Bone marrow (tissue), 2 donors: Measurements from ENCODE around the gene PPP1R7.
A peak's percentile ranks its signal among the peaks of the same experiment; 100 is the strongest.

Source experiments
- DNase-seq, 2 donors: peaks; one replicate each; lab custom pipeline; 2025; lab: John Stamatoyannopoulos, UW

The PPP1R7 gene

DNA sequence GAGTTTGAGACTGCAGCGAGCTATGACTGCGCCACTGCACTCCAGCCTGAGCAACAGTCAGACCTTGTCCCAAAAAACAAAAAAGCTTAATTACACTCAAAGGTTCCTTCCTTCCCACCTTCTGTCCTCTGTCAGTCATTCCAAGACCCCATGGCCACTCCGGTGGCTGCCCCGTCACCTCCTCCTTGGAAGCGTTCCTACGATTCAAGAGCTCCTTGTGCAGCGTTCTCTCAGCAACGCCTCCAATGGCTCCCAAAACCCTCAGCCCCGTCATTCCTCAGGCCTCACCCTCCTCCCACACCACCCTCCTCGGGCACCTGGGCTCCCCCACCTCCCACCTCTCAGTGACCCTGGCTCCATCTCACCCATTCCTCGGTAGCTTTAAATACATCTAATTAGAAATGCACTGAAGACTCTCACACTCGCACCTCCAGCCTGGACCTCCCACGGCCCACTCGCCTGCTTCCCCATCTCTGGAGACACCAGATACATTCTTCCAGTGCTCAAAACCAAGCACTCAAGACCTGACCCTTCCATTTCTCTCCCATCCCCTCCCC, 9.0 kb upstream of the PPP1R7 start:
- no peak for DNase-seq

DNA sequence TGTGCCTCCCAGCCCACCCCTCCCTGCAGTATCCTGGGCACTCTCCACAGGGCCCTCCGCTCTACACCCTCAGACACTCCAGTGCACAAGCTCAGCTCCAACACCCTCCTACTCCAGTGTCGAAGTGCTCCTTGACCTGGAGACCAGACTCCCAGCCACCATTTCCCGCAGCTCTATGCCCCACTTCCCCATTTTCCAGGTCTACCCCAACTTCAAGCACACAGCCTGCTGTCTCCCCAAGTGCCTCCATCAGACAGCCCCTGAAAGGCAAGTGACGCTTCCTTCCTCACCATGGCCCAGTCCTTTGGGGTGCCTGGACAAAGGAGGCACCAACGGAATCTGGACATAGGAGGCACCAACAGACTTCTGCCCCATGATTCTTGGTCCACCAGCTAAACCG, 8.2 kb upstream of the PPP1R7 start:
- DNase-seq: no peak

DNA sequence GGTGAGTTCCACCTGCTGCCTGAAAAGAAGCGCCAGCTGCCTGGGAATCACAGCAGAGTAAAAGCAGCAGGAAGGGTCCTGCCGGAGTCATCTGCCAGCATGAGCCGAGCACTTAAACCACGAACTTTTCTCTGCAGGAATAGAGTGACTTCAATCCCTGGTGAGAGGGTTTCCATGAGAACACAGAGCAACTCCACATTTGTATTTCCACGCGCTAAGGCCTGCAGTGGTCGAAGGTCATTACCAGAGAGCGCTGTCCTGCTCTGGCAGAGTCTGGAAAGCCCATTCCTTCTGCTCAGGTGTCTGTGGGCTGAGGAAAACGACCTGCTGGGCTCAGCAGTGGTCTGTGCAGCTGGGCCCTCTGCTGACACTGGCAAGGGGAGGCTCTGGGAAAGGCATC, 7.7 kb upstream of the PPP1R7 start:
- DNase-seq: no peak

DNA sequence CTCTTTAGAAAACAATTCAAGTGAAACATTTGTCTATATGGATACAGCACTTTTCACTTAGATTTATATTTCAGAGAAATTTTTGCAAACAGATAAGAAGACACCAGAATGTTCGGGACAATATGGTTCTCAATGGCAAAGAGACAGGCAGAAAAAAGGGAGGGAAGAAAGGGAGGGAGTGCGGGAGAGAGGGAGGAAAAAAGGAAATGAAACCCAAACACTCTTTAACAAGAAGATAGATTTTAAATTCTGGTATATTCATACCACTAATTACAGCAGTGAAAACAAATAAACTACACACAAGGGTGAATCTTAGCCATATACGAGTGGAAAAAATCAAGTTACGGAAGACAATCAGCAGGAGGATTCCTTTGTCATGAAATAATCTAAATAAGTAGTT, 4.0 kb upstream of the PPP1R7 start:
- DNase-seq: no peak

DNA sequence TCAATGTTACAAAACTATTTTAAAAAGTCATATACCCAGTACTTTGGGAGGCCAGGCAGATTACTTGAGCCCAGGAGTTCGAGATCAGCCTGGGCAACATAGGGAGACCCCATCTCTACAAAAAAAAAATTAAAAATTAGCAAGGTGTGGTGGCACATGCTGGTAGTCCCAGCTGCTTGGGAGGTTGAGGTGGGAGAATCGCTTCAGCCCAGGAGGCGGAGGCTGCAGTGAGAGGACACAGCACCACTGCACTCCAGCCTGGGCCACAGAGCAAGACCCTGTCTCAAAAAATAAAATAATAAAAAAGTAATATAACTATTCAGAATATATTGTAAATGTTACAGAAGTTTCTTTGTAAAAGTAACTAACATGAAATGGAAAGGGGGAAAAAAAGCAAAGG, 2.9 kb upstream of the PPP1R7 start:
- DNase-seq: no peak

DNA sequence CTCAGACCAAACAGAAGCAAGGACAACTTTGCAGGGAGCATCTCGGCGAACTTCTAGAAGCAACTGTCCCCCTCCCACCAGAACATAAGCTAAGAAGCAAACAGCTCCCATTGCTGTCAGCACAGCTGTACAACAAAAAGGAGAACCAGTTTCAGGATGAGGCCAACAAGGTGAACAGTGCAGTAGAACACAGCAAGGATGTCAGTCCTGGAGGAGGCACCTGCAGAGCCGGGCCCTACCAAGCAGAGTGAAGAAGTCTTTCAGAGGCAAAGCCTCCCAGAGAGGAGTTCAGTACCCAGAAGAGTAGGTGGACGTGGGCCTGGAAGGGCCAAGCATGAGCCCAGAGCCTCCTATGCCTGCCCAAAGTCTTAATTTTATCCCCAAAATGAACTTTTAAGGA, 2.0 kb upstream of the PPP1R7 start:
- DNase-seq: no peak

DNA sequence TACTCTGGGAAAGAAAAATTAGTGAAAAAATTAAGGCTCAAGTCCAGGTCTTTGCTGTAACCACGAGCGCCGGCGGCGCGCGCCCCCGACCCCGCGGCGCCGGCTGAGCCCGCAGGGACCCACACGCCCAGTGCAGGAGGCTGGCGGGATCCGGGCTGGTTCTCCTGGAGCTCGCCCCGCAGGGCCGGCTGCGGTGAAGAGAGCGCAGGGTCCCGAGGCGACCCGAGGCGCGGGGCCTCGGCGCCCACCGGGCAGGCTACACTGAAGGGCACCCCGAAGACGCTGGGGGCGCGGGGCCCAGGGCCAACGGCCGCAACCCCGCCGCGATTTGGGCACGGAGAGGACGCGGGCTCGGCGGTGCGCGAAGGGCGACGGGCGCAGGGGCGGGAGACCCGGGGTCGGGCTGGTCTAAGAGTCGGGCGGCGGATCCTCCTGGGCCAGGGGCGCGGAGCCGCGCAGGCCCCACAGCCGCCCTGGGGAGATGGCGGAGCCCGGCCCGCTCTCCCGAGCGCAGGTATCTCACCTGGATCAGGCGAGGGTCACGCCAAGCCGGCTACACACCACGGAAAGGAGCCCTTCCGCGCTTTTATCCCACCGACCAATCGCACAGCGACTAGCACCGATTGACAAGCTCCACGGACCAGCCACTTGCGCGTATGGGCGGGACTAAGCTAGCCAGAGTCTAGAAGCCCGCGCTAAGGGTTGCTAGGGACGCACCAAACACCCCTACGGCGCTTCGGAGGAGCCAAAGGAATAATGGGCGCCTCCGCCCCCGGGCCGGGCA, 1.2 kb upstream of the PPP1R7 start, which contains the start of gene PASK:
Gene PASK (minus strand): TSS at position 582 of the 784 bp plus-strand sequence. CDS start 6,440 bp downstream, outside the sequence.
- peak; percentile 61 to 85 for DNase-seq

DNA sequence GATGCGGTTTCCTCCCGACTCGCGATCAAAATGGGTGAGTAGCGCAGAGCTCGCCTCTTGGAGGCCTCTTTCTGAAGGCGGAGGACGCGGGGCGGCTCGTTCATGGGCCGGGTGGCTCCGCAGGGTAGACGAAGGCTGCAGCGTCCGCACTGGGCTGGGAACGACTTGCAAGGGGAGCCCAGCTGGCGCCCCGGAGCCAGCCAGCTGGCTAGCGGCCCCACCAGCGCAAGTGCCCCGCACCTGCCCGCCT, 667 bp upstream of the PPP1R7 start:
- DNase-seq: no peak

DNA sequence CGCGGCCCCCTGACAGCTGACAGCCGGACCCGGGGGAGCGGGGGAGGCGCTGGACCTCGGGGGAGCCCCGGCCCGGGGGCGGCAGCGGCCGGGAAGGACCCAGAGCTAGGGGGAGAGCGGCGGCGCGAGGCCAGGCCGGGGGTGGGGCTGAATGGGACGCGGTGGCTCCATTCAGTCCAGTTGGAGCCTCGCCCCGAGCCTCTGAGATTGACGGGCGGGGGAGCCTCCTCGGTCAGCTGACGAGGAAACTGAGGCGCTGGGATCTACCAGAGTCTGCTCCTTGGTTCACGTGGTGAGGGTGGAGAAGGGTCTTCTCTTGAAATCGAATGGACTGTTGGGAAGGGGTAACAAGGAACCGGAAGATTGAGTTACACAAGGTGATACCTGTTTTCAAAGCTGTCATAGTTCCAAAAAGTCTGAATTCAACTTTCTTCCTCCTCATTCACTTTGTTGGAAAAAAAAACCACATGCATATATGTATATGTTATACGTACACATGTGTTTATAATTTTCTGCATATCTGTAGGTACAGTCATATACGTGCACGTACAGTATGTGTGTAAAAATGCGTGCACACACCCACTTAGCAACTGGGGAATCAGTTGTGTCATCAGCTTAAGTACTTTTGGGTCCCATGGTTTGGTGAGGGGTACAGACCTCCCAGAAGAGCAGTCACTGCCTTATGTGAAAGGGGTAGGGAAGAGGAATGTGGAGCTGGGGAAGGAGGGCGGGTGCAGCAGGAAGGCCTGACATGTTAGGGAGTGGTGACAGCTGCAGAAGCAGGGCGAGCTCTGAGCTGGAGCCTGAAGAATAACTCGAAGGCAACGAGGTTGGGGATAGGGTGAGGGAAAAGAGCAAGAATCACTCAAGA, 628 bp downstream of the PPP1R7 start:
- DNase-seq: no peak

DNA sequence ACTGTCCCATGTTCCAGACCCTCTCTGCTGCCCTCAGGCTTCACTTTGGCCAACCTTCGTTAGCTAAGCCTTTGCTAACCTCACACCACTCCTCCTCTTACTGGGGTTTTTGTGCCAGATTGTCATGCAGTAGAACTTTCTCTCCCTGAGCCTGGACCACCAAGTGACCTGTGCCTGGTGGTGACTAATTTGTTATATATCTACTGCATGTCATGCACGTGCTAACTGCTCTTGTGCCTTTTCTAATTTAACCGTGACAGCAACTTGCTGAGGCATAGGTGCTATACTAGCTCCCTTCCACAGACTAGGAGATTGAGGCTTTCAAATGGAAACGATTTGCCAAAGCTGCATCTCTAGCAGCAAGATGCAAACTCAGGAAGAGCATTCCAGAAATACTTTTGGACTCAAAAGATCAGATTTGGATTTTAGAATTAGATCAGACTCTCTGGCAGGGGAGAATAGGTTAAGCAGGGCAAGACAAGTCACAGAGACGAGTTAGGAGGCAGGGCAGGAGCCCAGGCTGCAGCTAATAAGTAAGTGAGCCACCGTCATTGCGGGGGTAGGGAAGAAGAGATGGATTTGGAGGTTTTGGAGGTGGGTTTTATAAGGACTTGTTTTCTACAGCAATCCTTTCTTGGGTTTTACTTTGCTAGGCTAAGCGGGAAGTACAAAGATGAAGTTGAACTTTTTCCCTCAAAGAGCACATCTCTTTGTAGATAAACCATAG, 1.8 kb downstream of the PPP1R7 start:
- DNase-seq: no peak

DNA sequence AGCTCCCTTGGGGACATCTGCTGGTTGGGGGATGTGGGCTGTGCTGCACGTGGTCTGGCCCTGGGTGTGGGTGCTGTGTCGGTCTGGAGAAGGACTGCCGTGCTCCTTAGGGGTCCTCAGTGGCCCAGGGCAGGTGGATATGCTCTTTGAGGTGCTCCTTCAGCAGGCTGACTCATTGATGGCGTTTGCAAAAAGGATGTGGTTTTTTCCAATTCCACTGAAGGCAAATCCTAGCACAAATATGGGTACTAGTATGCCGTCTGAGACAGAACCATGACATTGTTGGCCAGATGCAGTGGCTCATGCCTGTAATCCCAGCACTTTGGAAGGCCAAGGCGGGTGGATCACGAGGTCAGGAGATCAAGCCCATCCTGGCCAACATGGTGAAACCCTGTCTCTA, 3.3 kb downstream of the PPP1R7 start:
- no peak for DNase-seq

DNA sequence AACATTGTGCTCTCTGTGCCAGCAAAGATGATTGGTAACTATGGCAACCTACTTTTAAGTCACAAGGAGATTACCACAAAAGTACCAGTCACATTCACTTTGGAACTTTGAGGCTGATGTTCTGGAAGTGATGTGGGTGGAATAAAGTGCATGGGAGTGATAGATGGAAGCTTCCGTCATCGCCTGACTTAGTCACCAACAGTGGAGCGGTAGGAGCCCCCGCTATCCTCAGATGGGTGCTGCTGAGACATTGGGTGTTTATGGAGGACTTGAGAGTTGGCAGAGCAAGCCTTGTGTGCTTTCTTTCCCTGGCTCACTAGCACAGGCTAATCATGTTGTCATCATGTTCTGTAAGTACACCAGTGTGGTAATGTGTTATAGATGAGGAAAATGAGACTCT, 4.6 kb downstream of the PPP1R7 start:
- no peak for DNase-seq

DNA sequence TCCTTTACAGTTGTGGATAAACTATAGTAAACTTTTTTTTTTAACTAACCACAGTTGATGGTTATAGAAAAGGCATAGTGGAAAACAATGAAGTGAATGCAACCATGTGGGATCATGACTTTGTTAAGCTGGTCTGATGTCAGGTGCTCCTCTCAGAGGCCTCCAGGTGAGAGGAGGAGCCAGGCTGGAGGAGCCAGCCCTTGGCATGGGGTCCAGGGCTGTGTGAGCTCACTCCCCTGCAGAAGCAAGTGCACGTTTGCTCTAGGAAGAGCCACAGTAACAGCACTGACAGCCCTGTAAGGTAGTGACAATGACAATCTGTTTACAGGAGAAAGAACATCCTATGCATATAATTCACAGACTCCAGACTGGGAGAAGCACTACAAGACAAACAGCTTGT, 5.7 kb downstream of the PPP1R7 start:
- no peak for DNase-seq

DNA sequence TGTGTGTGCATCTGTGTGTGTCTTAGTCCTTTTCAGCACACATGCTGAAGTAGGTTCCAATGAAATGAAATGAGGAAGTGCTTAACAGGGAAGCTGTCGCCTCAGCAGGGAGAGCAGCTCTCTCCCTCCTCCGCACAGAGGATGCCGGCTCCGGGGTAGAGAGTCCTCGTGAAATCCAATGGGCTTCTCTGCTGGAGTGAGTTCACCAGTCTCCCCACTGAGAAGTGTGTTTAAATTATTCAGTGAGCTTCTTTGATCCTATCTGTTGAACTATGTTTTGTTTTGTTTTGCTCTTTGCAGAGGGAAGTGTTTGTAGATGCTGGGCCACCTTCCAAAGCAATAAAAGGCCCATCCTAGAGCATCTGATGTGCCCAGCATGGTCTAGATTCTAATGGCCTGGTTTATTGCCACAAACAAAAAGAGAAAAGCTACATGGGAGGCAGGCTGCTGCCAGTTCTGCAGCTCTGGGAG, 6.7 kb downstream of the PPP1R7 start:
- DNase-seq: peak in 1 of 2 donors; percentile 22

DNA sequence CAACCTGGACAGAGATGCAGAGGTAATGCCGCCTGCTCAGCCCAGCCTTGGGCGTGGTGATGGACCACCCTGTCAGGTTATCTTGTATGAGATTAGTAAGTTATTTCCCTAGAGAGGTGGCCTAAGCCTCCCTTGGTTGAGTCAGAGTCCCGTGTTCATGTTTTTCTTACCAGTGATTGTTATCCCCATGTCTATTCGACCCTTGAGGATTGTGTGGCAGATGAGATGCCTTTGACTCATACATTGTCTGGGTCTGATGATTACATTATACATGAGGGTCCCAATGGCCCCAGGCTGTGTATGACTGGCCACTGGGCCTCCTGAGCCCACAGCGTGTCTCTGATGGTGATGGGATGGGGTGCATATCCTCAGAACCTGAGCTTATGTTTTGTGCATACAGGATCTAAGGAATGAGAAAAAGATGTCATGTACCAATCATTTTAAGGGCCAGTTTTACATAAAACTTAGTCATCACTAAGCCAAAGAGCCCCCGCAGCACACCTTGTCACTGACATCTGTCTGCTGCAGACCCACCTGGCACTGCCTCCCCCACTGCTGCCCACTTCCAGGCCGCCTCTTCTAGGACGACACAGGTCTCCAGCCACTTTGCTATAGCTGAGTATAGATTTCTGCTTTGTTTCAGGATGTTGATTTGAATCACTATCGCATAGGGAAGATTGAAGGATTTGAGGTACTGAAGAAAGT, 7.7 kb downstream of the PPP1R7 start:
- DNase-seq: no peak

DNA sequence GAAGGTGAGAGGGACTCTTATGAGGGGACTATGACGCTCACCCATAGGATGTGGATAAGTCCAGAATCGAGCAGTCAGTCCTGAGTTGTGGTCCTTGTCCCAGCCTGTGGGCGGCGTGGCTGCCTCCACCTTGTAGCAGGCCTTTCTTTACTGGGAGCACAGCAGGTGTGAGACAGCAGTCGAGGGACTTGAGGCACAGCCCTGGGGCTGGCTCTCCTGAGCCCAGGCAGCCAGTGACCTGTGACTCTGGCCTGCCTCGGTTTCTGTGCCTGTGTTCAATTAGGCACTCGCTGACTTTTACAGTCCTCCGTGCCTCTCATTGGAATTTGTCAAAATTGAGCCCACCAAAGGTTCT, 8.3 kb downstream of the PPP1R7 start:
- DNase-seq: no peak

DNA sequence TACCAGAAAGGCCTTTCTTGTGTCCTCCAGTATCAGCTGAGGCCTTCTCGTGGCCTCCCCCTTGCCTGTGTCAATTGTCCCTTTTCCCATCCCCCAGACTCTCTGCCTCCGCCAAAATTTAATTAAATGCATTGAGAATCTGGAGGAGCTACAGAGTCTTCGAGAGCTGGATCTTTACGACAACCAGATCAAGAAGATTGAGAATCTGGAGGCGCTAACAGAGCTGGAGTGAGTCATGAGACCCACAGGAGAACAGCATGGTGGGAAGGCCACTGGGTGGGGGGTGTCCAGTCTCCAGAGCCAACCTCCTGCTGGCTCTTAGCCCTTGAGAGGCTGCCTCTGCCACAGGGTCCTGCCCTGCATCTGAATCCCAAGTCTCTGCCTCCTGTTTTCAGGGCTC, 8.8 kb downstream of the PPP1R7 start:
- no peak for DNase-seq

DNA sequence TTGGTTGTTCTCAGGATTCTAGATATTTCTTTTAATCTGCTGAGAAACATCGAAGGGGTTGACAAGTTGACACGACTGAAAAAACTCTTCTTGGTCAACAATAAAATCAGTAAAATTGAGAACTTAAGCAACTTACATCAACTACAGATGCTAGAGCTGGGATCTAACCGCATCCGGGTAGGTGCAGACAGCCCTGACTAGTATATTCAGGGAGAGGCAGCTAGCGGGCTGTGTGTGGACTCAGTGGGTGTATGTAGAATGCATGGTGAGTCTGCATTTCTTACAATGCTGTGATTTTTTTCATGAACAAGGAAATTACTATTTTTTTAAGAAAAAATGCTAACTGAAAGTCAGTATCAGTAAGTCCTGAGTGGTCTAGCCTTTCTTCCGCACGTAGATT, 10.1 kb downstream of the PPP1R7 start:
- no peak for DNase-seq

DNA sequence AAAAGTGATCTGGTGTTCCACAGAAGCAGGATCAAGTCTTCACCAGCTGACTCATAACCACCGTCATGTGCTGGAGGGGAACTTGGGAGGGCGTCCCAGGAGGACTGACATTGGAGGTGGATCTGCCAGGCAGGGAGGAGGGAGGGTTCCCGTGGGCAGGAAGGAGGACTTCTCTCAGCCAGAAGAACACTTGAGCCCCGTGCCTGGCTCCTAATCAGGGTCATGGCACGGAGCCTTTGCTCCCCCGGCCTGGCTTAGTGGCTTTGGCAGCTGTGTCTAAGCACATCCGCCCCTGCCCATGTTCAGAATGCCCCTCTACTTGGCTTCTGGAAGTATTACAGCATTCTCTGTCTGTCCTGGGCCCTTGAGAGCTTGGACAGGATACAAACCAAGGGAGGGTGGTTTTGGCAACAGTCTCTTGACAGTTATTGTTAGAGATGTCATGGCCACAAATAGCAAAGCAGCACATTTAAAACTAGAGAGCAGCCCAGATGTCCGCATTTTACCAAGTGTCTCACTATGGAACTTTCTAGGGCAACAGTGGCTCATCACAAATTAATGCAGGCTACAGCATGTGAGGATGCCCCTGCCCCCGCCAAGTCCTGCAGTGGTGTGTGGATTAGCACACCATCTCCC, 11.5 kb downstream of the PPP1R7 start:
- no peak for DNase-seq

DNA sequence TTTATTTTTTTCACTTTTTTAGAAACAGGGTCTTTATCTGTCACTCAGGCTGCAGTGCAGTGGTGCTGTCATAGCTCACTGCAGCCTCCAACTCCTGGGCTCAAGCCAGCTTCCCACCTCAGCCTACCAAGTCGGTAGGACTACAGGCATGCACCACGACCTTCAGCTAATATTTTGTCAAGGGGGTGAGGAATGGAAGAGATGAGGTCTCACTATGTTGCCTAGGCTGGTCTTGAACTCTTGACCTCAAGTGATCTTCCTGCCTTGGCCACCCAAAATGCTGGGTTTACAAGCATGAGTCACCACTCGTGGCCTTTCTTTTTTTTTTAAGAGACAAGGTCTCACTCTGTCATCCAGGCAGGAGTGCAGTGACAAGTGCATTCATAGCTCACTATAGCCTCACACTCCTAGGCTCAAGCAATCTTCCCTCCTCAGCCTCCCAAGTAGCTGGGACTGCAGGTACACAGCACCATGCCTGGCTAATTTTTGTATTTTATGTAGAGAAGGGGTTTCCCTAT, 13.4 kb downstream of the PPP1R7 start:
- DNase-seq: no peak

DNA sequence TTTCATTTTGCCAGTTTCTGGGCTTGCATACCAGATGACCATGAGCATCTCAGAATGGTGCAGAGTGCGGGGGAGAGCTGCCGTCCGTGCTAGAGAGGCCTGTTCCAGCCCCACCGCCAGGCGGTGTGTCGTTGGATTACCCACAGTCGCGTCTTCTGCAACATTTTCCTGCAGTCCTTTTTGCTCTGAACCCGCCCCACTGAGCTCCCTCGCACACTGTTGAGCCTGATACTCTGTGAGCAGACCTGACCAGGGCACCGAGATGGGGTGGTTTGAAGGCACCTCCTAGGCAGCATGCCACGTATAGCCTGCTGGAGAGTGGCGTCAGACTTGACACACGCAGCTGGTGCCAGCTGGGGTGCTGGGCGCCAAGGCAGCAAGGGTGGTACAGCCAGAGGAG, 18.1 kb downstream of the PPP1R7 start:
- DNase-seq: no peak
